Measurements from ENCODE around the gene CHERP. TPM values are rescaled to one million over a fixed set of nuclear protein-coding genes. Genes with fewer than 3 reads are reported as not detected.

CHERP gene
- total and polyA plus RNA-seq, 2 of the 8 experiments (the other 6 are each of a cell fraction or from before 2014, with no cell fraction given): 13.9 to 73.7 TPM

DNA sequence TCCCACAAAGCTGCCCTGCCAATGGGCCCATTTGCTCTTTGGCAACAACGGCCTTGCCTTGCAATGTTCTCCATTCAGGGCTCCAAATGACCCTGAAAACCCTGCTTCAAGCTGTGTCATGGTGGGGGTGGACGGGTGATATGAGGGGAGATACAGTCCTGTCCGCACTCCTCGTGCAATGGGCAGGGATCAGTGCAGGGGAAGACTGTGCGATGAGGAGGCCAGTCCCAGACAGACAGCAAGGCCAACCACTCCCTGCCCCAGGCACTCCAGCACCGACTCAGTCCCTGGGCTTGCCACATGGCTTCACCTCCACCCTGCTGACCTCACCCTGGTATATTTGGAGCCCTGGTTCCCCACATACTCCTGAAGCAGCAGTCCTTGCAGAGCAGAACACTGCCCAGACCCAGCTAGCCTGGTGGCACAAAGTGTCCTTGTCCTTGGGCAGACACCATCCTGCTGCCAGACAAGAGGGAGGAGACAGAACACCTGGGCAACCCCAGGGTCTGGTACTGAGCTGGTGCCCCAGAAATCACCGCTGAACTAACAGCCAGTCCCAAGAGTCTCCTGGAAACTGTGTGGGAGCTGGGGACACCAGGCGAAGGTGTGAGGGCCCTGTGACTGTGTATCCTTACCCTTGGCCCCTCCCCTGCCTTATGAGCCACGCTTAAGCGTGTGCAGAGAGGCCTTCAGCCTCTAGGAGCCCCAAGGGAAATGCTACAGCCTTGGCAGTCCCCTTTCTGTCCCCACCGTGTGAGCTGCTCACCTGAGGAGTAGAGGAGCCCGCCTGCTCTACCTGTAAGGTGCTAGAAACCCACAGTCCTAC is 39.1 kb upstream of the CHERP start:
- H2AFZ ChIP-seq (ENCODE audit: low read length): no peak overlapping the region
- peak overlapping the region in 1 of 4 experiments; percentile 16; a peak in 1 of 7 replicates for H3K9ac ChIP-seq (replicated peaks in 1 of 4; ENCODE audit: extremely low read depth in 1 of 4, low read depth in 3 of 4, low read length in 3 of 4)
- H3K4ac ChIP-seq (replicated peaks; ENCODE audit: insufficient read length, low read depth, low read length): no peak overlapping the region
- no peak overlapping the region for H3K4me2 ChIP-seq (ENCODE audit: insufficient read depth in 1 of 2, low read depth in 2 of 2, low read length in 2 of 2)
- POLR2A ChIA-PET (ENCODE audit: partially characterized antibody): interaction anchor here (1.1 to 5.9 kb wide), 3 partner anchors 10 to 40 kb away, joined by 3 to 58 read pairs (median 4); partner anchors contain the start of gene SLC35E1
- no peak overlapping the region for H3K4me3 ChIP-seq (ENCODE audit: extremely low read depth in 1 of 4, insufficient read depth in 2 of 4, low read depth in 3 of 4, low read length in 4 of 4)
- peaks cover 3 to 79% of the 10 kb centered on the region in 2 experiments; a peak in 3 of 4 replicates for H3K79me2 ChIP-seq (ENCODE audit: control insufficient read depth in 1 of 2, insufficient read depth in 2 of 2, low read length in 2 of 2)
- no peak overlapping the region for H3K56ac ChIP-seq (replicated peaks; ENCODE audit: insufficient read length, low read depth, low read length)
- peaks cover 0 to 11% (median 3%) of the 10 kb centered on the region in 4 experiments; a peak in 5 of 8 replicates for H3K36me3 ChIP-seq (ENCODE audit: control insufficient read depth in 2 of 4, insufficient read depth in 4 of 4, low read length in 3 of 4)
- no peak overlapping the region for H2BK15ac ChIP-seq (ENCODE audit: low read length)
- H3K23me2 ChIP-seq (ENCODE audit: low read depth, low read length): no peaks in the 10 kb centered on the region
- H3K27me3 ChIP-seq (replicated peaks in 1 of 4; ENCODE audit: control insufficient read depth in 3 of 4, extremely low read depth in 1 of 4, insufficient read depth in 3 of 4, low read length in 3 of 4): no peaks in the 10 kb centered on the region
- H2AK5ac ChIP-seq (ENCODE audit: low read depth, low read length): no peak overlapping the region
- H2BK12ac ChIP-seq (ENCODE audit: low read depth, low read length): peak overlapping the region; percentile 68; the same call in 1 of the 2 replicates
- FAIRE-seq: no peak
- H2BK120ac ChIP-seq (replicated peaks; ENCODE audit: low read depth, low read length): no peak overlapping the region
- CTCF ChIA-PET (ENCODE audit: partially characterized antibody): interaction anchor here (1.0 to 2.0 kb wide), 5 partner anchors 12 to 48 kb away, joined by 3 to 8 read pairs (median 3); no protein-coding TSS in a partner anchor
- H3K4me1 ChIP-seq (replicated peaks in 1 of 4; ENCODE audit: control insufficient read depth in 3 of 4, insufficient read depth in 4 of 4, low read length in 3 of 4): peaks cover 0 to 26% (median 13%) of the 10 kb centered on the region in 4 experiments; a peak in 6 of 7 replicates
- H3K9me3 ChIP-seq (ENCODE audit: insufficient read depth in 2 of 2, low read depth in 1 of 2, low read length in 1 of 2): no peaks in the 10 kb centered on the region
- H3K27ac ChIP-seq (ENCODE audit: low read depth, low read length): no peak overlapping the region
- no peak overlapping the region for H4K8ac ChIP-seq (ENCODE audit: extremely low read depth, insufficient read depth, low read length)
- no peak overlapping the region for H3K14ac ChIP-seq (ENCODE audit: insufficient read length)
- peaks cover 39% of the 10 kb centered on the region for H3K79me1 ChIP-seq (ENCODE audit: low read depth, low read length)
- 85% methylated on average over 12 of the region's 12 CpGs; no CpG with 5 or more reads in 1 of the 2 experiments for WGBS, 2 experiments (ENCODE audit: extremely low coverage in 1 of 2, insufficient coverage in 1 of 2, insufficient read length in 1 of 2, insufficient replicate concordance in 2 of 2, low coverage in 1 of 2, low lambda C conversion rate in 2 of 2, missing lambda C conversion rate in 1 of 2)
- peak overlapping the region; percentile 60 for H2BK5ac ChIP-seq (ENCODE audit: low read depth, low read length)
- peaks cover 24 to 38% of the 10 kb centered on the region in 2 experiments for H4K20me1 ChIP-seq (replicated peaks in 1 of 2; ENCODE audit: control insufficient read depth in 1 of 2, insufficient read depth in 2 of 2, low read length in 2 of 2)
- H2BK20ac ChIP-seq (ENCODE audit: low read length): no peak overlapping the region
- H3K18ac ChIP-seq (ENCODE audit: extremely low read depth, low read length): no peak overlapping the region
- H4K91ac ChIP-seq (replicated peaks; ENCODE audit: insufficient read length, low read length): no peak overlapping the region
- DNase-seq (ENCODE audit: low read depth in 1 of 2, low spot score in 2 of 2): no peak
- H3K23ac ChIP-seq (ENCODE audit: insufficient read length): no peak overlapping the region
- H4K5ac ChIP-seq (ENCODE audit: insufficient read length, low read depth, low read length): no peak overlapping the region
- TF ChIP-seq SIRT6 (IDR thresholded peaks at IDR 0.05; ENCODE audit: low read length): no peak
- no peak for TF ChIP-seq YY1 (IDR thresholded peaks at IDR 0.05; ENCODE audit: low read depth, low read length)
- no peak for TF ChIP-seq TAF1 (IDR thresholded peaks at IDR 0.05; ENCODE audit: low read depth, low read length)
- TF ChIP-seq KDM4A (IDR thresholded peaks at IDR 0.05; ENCODE audit: low read depth, low read length, severe bottlenecking): no peak
- TF ChIP-seq BCL11A (IDR thresholded peaks at IDR 0.05; ENCODE audit: low read depth in 2 of 2, low read length in 2 of 2): no peak
- TF ChIP-seq HDAC6 (IDR thresholded peaks at IDR 0.05; ENCODE audit: low read depth, low read length): no peak
- TF ChIP-seq CBX8 (IDR thresholded peaks at IDR 0.05; ENCODE audit: borderline replicate concordance, low read depth, low read length): no peak
- no peak for TF ChIP-seq EP300 (IDR thresholded peaks at IDR 0.05; ENCODE audit: borderline replicate concordance in 1 of 2, low read depth in 2 of 2, low read length in 2 of 2)
- TF ChIP-seq POU5F1 (IDR thresholded peaks at IDR 0.05; ENCODE audit: low read depth, low read length): no peak
- TF ChIP-seq CTBP2 (IDR thresholded peaks at IDR 0.05; ENCODE audit: borderline replicate concordance, insufficient read depth, insufficient read length, low read length): no peak

Measured in H1 (cell line).